ENCODE data around the gene KRTAP15-1. TPM values are rescaled to one million over a fixed set of nuclear protein-coding genes. Genes with fewer than 3 reads are reported as not detected.

Gene KRTAP15-1
- total RNA-seq, 1 donor from 2014 or later = not detected

DNA sequence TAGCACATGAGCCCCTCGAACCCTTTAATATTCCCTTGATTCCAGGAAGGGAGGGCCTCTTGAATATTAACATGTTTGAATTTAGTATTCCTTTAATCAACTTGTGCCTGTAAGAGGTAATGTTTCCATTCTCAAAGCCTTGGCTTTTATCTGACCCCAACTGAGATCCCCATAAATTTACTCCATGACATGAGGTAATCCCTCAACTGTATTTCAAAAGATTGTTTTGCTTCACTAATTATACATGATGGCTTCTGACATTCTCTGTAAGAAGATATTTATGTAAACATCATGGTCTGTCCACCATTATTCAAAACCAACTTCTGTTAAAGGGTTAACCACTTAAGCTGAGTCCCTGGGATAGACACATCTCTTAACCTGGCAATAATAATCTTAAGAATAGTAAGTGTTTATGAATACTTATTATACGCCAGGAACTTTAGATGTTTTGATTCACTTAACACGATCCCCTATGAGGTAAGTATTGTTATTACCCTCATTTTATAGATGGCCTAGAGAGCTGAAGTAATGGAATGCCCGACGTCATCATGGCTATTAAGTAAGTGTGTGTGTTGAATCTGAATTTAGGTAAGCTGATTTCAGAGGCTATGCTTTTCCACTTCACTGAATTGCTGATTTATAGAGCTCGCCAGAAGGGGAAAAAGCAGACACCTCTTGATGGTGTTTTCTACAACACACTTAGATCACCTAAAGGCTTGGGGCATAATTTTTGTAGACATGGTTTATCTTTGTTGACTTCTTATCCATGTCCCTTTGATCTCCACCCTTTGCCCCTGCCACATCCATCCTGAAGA, 29.0 kb downstream of the KRTAP15-1 start:
- peaks cover 3% of the 10 kb centered on the region for H3K9me3 Mint-ChIP-seq (ENCODE audit: low read depth)
- no peaks in the 10 kb centered on the region for H3K36me3 Mint-ChIP-seq (ENCODE audit: low read depth)
- no peaks in the 10 kb centered on the region for H3K27me3 Mint-ChIP-seq (ENCODE audit: low read depth)
- H3K4me1 Mint-ChIP-seq (ENCODE audit: low read depth) = peaks cover 10% of the 10 kb centered on the region
- TF ChIP-seq, protein P1, sequence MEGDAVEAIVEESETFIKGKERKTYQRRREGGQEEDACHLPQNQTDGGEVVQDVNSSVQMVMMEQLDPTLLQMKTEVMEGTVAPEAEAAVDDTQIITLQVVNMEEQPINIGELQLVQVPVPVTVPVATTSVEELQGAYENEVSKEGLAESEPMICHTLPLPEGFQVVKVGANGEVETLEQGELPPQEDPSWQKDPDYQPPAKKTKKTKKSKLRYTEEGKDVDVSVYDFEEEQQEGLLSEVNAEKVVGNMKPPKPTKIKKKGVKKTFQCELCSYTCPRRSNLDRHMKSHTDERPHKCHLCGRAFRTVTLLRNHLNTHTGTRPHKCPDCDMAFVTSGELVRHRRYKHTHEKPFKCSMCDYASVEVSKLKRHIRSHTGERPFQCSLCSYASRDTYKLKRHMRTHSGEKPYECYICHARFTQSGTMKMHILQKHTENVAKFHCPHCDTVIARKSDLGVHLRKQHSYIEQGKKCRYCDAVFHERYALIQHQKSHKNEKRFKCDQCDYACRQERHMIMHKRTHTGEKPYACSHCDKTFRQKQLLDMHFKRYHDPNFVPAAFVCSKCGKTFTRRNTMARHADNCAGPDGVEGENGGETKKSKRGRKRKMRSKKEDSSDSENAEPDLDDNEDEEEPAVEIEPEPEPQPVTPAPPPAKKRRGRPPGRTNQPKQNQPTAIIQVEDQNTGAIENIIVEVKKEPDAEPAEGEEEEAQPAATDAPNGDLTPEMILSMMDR (IDR thresholded peaks at IDR 0.05) = no peak
- no peak overlapping the region for H3K27ac Mint-ChIP-seq (ENCODE audit: unreplicated experiment)
- no peak overlapping the region for H3K4me3 Mint-ChIP-seq (ENCODE audit: unreplicated experiment)
- no peak for DNase-seq (ENCODE audit: low spot score)

- H3K4me3 Mint-ChIP-seq (ENCODE audit: unreplicated experiment) = no peak overlapping the region
- H3K4me1 Mint-ChIP-seq (ENCODE audit: low read depth) = no peaks in the 10 kb centered on the region
- no peak for DNase-seq (ENCODE audit: low spot score)
- no peaks in the 10 kb centered on the region for H3K36me3 Mint-ChIP-seq (ENCODE audit: low read depth)
- peaks cover 3% of the 10 kb centered on the region for H3K27me3 Mint-ChIP-seq (ENCODE audit: low read depth)
- TF ChIP-seq, protein P1 (IDR thresholded peaks at IDR 0.05) = no peak
- H3K27ac Mint-ChIP-seq (ENCODE audit: unreplicated experiment) = no peak overlapping the region
- peaks cover 9% of the 10 kb centered on the region for H3K9me3 Mint-ChIP-seq (ENCODE audit: low read depth)
These were observed 37.9 kb downstream of the KRTAP15-1 start for GRCh38 chr21:30478004-30478403.

DNA sequence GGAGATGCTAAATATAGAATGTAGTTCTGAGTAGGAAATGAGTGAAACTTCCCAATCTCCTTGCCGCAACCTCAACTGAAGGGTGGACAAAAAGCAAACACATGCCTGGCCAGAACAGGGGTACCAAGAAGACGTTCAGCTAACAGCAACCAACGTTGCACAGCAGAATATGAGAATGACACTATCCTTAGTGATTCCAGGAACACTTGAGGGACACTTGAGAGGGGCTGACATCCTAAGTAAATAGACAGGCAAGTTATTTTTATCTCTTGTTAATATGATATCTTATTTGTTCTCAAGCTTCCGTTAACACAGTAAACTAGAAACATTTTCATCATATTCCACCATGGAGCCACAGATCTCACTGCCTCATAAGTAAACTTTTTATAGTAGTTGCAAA, 39.2 kb downstream of the KRTAP15-1 start:
- Mint-ChIP-seq H3K4me1 (ENCODE audit: low read depth) (no peaks in the 10 kb centered on the region), H3K27me3 (ENCODE audit: low read depth) (peaks cover 3% of the 10 kb centered on the region)
- TF ChIP-seq, protein P1 (IDR thresholded peaks at IDR 0.05) = no peak

DNA sequence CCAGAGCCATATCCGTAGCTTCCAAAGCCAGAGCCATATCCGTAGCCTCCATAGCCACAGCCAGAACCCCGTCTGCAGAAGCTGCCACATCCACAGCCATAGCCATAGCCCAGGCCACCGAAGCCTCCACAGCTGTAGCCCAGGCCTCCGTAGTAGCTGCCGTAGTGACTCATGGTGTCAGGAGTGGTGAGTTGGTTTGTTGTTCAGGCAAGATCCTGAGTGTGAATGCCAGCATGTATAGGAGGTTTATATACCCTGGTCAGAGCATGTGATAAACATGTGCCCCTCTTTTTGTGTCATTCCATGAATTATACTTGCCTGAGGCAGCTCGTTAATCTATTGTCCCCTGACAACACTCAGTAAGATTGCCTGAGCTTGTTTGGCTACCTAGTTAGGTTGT, 40.1 kb downstream of the KRTAP15-1 start, which contains the start of gene KRTAP19-1:
Gene KRTAP19-1 (minus strand): TSS at position 223 of the 400 bp plus-strand sequence. CDS start 50 bp downstream, at position 173.
- Mint-ChIP-seq H3K4me1 (ENCODE audit: low read depth) (no peaks in the 10 kb centered on the region), H3K27me3 (ENCODE audit: low read depth) (peaks cover 3% of the 10 kb centered on the region), H3K36me3 (ENCODE audit: low read depth) (no peaks in the 10 kb centered on the region), H3K9me3 (ENCODE audit: low read depth) (peaks cover 11% of the 10 kb centered on the region), H3K27ac (ENCODE audit: unreplicated experiment) (no peak within 1 kb of the TSS), H3K4me3 (ENCODE audit: unreplicated experiment) (no peak within 1 kb of the TSS)
- DNase-seq (ENCODE audit: low spot score) = no peak
- TF ChIP-seq, protein P1 (IDR thresholded peaks at IDR 0.05) = no peak

More for the DNA sequence above, 39.2 kb downstream of the KRTAP15-1 start:
- DNase-seq (ENCODE audit: low spot score) = no peak
- Mint-ChIP-seq H3K4me3 (ENCODE audit: unreplicated experiment) (no peak overlapping the region), H3K36me3 (ENCODE audit: low read depth) (no peaks in the 10 kb centered on the region), H3K9me3 (ENCODE audit: low read depth) (peaks cover 9% of the 10 kb centered on the region), H3K27ac (ENCODE audit: unreplicated experiment) (no peak overlapping the region)

DNA sequence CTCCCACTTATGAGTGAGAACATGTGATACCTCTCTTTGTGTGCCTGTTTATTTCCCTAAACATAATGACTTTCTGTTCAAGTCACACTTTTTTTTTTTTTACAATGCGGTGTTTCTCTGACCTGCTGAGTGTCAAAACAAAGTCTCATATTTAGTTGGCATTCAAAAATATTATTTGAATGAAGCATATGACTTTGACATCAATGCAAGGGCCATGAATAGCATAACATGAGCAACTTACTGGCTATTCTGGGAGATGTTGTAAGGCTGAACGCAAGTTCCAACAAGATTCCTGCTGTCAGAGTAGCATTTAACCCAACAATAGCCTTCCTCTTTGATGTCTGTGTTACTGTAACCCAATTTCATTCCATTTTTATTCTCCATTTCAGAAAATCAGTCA, 42.1 kb downstream of the KRTAP15-1 start:
- H3K27ac Mint-ChIP-seq (ENCODE audit: unreplicated experiment) = no peak overlapping the region
- no peaks in the 10 kb centered on the region for H3K4me1 Mint-ChIP-seq (ENCODE audit: low read depth)
- H3K36me3 Mint-ChIP-seq (ENCODE audit: low read depth) = no peaks in the 10 kb centered on the region
- peaks cover 23% of the 10 kb centered on the region for H3K9me3 Mint-ChIP-seq (ENCODE audit: low read depth)
- TF ChIP-seq, protein P1 (IDR thresholded peaks at IDR 0.05) = no peak
- no peak for DNase-seq (ENCODE audit: low spot score)
- H3K27me3 Mint-ChIP-seq (ENCODE audit: low read depth) = peaks cover 1% of the 10 kb centered on the region
- H3K4me3 Mint-ChIP-seq (ENCODE audit: unreplicated experiment) = no peak overlapping the region

All from chondrocyte (in vitro differentiated cells).